AG04449 (cell line): ENCODE results near the gene TAOK3.

ENCODE experiments used
- CTCF ChIA-PET: fragments of 350-600 bp; formaldehyde crosslinking; extraction: SDS; loops from one replicate; lab custom pipeline; 2021; ENCODE audit warnings: antibody characterized with exemption; lab: Yijun Ruan, JAX
- POLR2A ChIA-PET: fragments of 400-600, 350-600 bp; formaldehyde crosslinking; extraction: SDS; loops from one replicate; lab custom pipeline; 2020; ENCODE audit warnings: antibody characterized with exemption, inconsistent platforms; lab: Yijun Ruan, JAX
- DNase-seq: peaks from one replicate; pipeline ENCODE4 v3.0.0-alpha.2; 2010; ENCODE audit warnings: low read depth, low spot score
- H3K4me3 ChIP-seq: 2 replicates; pipeline ENCODE4 v1.5.1; 2011; ENCODE audit warnings: low read depth, mild to moderate bottlenecking, control low read depth, low read length
- TF ChIP-seq, protein P1 (sequence below): IDR thresholded peaks from one replicate; pipeline ENCODE4 v1.5.1; 2011; ENCODE audit warnings: mild to moderate bottlenecking, moderate library complexity, low read length, control low read depth, inconsistent platforms; ENCODE audit not compliant: insufficient read depth; ENCODE audit errors: missing control alignments

Gene TAOK3

DNA sequence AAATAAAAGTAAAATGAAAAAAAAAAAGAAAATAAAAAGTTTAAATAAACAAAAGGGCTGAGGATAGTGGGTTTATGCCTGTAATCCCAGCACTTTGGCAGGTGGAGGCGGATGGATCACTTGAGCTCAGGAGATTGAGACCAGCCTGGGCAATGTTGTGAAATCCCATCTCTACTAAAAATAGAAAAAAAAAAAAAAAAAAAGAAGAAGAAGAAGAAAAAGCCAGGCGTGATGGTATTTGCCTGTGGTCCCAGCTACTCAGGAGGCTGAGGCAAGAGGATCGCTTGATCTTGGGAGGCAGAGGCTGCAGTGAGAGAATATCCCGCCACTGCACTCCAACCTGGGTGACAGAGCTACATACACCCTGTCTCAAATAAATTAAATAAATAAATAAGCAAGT, 3.9 kb downstream of the TAOK3 start:
- no peak overlapping the region for H3K4me3 ChIP-seq
- POLR2A ChIA-PET, result no interaction called here

DNA sequence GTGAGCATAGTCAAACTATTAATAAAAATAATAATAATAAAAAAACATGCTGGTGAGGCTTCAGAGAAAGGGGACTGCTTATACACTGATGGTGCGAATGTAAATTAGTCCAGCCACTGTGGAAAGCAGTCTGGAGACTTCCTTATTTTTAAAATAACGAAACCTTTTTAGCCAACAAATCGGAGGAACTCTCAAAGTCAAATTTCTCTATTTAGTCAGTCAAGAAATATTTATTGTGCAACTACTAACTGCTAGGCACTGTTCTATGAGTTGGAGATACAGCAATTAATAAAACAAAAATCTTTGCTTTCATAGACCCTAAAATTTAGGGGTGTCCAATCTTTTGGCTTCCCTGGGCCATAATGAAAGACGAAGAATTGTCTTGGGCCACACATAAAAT, 10.8 kb downstream of the TAOK3 start:
- H3K4me3 ChIP-seq, result no peak overlapping the region
- TF ChIP-seq, protein P1, sequence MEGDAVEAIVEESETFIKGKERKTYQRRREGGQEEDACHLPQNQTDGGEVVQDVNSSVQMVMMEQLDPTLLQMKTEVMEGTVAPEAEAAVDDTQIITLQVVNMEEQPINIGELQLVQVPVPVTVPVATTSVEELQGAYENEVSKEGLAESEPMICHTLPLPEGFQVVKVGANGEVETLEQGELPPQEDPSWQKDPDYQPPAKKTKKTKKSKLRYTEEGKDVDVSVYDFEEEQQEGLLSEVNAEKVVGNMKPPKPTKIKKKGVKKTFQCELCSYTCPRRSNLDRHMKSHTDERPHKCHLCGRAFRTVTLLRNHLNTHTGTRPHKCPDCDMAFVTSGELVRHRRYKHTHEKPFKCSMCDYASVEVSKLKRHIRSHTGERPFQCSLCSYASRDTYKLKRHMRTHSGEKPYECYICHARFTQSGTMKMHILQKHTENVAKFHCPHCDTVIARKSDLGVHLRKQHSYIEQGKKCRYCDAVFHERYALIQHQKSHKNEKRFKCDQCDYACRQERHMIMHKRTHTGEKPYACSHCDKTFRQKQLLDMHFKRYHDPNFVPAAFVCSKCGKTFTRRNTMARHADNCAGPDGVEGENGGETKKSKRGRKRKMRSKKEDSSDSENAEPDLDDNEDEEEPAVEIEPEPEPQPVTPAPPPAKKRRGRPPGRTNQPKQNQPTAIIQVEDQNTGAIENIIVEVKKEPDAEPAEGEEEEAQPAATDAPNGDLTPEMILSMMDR, result no peak
- no peak for DNase-seq
- ChIA-PET CTCF (interaction anchor here (1.2 kb wide), 1 partner anchor 180 kb away, joined by 3 read pairs; no protein-coding TSS in a partner anchor), POLR2A (no interaction called here)

More for the DNA sequence above, 3.9 kb downstream of the TAOK3 start:
- TF ChIP-seq, protein P1, result no peak
- no peak for DNase-seq
- CTCF ChIA-PET, result interaction anchor here (1.2 to 6.0 kb wide), 3 partner anchors 8 to 203 kb away, joined by 3 to 61 read pairs (median 34); partner anchors contain the start of gene SUDS3

DNA sequence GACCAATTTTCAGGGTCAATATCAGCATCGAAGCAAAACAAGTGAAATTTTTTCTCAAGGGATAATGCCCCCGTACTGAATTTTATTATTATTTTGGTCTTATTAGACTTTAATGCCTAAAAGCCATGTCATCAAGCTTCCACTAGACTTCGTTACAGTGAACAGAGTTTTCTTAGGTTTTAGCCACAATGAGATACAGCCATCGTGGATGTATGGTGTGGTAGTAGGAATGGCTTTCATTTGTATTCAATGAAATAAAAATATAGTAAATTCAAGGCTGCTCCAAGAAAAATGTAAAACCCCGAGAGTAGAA, 11.7 kb downstream of the TAOK3 start:
- DNase-seq, result no peak
- no peak overlapping the region for H3K4me3 ChIP-seq
- TF ChIP-seq, protein P1, result no peak
- ChIA-PET POLR2A (no interaction called here), CTCF (interaction anchor here (0.6 to 1.2 kb wide), 3 partner anchors 11 to 179 kb away, joined by 3 to 14 read pairs (median 5); partner anchors contain the start of gene SUDS3)

DNA sequence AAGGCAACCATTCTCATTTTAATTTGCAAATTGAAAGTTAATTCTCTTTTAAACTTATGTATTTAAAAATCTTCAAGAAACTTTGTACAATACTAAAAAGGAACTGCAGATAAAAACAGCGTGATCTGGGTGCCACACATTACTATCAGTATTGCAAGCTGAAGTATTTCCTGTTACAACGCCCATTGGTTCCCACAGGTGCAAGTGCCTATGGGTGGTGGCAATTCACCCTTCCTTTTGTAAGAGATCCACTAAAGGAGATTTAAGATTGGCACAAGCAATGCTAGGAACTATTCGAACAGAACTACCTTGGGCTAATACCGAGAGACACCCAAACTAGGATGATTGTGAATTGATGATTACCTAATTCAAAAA, 13.2 kb downstream of the TAOK3 start:
- CTCF ChIA-PET, result interaction anchor here (0.9 to 5.3 kb wide), 6 partner anchors 13 to 194 kb away, joined by 3 to 36 read pairs (median 4); partner anchors contain the start of gene SUDS3
- TF ChIP-seq, protein P1, result no peak
- POLR2A ChIA-PET, result no interaction called here
- DNase-seq, result no peak
- H3K4me3 ChIP-seq, result no peak overlapping the region

DNA sequence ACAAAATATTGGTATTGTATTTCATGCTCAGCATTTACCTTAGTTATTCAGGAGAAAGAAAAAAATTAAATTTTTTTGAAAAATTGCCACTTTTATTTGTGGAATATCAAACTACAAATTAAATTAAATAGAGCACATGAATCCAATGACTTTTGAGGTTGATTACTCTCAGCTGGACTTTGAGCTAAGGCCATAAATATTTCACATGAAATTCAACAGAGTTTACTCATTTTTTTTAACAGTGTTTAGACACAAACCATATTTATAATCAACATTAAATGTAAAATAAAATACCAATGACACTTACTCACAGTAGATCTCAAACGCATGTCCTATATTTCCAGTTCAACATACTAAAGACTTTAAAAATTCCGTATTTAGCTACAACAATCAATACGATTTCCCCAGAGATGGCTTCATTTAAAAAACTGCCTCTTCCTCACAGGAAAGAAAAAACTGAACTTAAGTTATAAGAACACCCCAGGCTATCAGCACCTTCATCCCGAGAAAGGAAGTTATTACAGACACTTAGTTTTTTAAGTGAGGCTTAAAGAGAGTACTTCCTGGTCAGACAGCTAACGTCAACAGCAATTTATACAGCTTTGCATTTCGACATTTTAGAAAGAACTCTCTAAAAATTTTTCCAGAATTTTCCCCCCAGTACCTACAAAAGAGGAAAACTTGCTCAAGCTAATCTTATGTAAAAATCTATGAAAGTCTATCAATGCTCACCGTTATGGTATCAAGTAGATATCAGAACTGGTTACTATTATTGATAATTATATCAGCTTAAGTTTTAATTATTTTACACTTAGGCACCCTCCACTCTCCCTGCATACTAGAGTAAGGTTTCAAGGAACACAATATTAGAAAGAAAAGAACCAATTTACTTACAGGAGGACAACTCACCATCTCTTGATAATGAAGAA, 13.8 kb downstream of the TAOK3 start:
- POLR2A ChIA-PET, result no interaction called here
- CTCF ChIA-PET, result interaction anchor here (0.9 to 5.3 kb wide), 9 partner anchors 12 to 193 kb away, joined by 3 to 36 read pairs (median 4); partner anchors contain the start of gene SUDS3

More for the DNA sequence above, 13.8 kb downstream of the TAOK3 start:
- H3K4me3 ChIP-seq, result no peak overlapping the region
- TF ChIP-seq, protein P1, result no peak
- no peak for DNase-seq
